Measurements from ENCODE around the gene CHRND.

Gene CHRND

DNA sequence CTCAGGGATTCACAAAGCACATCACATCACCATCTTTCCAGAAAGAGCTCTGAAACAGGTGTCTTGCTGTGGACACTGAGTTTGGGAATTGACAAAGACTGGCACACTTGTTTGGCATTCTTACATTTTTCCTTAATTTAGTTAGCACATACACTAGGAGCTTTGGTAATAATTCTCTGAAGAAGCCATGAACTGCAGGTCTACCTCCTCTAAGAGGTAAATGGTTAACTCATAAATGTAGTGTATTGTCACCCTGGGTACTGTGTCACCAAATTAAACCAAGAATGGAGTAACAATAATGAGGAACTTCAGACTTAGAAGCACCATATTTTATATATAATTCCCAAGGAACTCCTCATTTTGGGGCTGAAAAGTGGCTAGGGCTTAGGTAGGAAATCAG is 47.1 kb downstream of the CHRND start:
- no peak overlapping the region for H3K4me3 ChIP-seq (ENCODE audit: low read depth, low read length)
- no peak for DNase-seq (ENCODE audit: low read depth)
- TF ChIP-seq MYC (IDR thresholded peaks at IDR 0.05; ENCODE audit: low read depth, low read length) = no peak
- TF ChIP-seq POLR2A (IDR thresholded peaks at IDR 0.05; ENCODE audit: extremely low read depth, insufficient read length) = no peak
- TF ChIP-seq, protein P1, sequence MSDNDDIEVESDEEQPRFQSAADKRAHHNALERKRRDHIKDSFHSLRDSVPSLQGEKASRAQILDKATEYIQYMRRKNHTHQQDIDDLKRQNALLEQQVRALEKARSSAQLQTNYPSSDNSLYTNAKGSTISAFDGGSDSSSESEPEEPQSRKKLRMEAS (IDR thresholded peaks at IDR 0.05; ENCODE audit: low read depth, low read length) = no peak
- TF ChIP-seq, protein P2, sequence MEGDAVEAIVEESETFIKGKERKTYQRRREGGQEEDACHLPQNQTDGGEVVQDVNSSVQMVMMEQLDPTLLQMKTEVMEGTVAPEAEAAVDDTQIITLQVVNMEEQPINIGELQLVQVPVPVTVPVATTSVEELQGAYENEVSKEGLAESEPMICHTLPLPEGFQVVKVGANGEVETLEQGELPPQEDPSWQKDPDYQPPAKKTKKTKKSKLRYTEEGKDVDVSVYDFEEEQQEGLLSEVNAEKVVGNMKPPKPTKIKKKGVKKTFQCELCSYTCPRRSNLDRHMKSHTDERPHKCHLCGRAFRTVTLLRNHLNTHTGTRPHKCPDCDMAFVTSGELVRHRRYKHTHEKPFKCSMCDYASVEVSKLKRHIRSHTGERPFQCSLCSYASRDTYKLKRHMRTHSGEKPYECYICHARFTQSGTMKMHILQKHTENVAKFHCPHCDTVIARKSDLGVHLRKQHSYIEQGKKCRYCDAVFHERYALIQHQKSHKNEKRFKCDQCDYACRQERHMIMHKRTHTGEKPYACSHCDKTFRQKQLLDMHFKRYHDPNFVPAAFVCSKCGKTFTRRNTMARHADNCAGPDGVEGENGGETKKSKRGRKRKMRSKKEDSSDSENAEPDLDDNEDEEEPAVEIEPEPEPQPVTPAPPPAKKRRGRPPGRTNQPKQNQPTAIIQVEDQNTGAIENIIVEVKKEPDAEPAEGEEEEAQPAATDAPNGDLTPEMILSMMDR (IDR thresholded peaks at IDR 0.05; ENCODE audit: low read depth, low read length) = no peak

- H3K4me3 ChIP-seq (ENCODE audit: low read depth, low read length) = no peak overlapping the region
- DNase-seq (ENCODE audit: low read depth) = no peak
- TF ChIP-seq, protein P1 (IDR thresholded peaks at IDR 0.05; ENCODE audit: low read depth, low read length) = no peak
- no peak for TF ChIP-seq MYC (IDR thresholded peaks at IDR 0.05; ENCODE audit: low read depth, low read length)
- TF ChIP-seq POLR2A (IDR thresholded peaks at IDR 0.05; ENCODE audit: extremely low read depth, insufficient read length) = no peak
- TF ChIP-seq, protein P2 (IDR thresholded peaks at IDR 0.05; ENCODE audit: low read depth, low read length) = no peak
These were observed 47.9 kb downstream of the CHRND start for GRCh38 chr2:232573771-232574435.

DNA sequence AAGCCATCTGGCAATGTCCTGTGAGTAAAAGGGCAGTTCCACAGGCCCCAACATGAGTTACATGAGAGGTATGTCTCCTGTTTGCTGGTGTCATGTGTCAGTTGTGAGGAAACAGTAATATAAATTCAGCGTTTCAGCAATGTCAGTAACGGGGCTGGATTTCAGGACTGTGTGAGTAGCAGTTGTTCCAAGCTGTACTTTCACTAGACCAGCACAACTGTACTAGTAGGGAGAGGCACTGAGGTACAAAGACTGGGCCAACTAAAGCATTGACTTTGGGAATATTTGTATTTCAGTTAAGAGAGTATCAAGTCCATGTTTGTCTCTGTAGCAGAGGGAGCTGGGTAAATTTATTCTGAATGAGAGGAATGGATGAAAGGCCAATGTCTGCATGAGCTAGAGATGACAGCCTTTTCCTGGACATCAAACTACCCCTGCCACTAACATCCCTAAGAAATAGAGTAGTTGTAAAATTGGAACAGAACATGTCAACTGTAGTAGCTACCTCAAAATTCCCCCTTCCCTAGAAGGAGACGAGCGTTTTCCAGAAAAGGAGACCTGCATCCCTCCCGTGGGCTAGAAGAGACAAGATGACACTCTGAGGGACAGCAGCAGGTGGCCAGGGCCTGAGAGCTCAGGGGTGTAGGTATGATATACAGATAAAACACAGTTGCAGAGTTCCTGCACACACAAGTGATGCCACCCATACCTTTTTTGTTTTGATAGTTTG is 48.9 kb downstream of the CHRND start:
- no peak for DNase-seq (ENCODE audit: low read depth)
- no peak for TF ChIP-seq POLR2A (IDR thresholded peaks at IDR 0.05; ENCODE audit: extremely low read depth, insufficient read length)
- TF ChIP-seq, protein P2 (IDR thresholded peaks at IDR 0.05; ENCODE audit: low read depth, low read length) = no peak
- TF ChIP-seq, protein P1 (IDR thresholded peaks at IDR 0.05; ENCODE audit: low read depth, low read length) = no peak

DNA sequence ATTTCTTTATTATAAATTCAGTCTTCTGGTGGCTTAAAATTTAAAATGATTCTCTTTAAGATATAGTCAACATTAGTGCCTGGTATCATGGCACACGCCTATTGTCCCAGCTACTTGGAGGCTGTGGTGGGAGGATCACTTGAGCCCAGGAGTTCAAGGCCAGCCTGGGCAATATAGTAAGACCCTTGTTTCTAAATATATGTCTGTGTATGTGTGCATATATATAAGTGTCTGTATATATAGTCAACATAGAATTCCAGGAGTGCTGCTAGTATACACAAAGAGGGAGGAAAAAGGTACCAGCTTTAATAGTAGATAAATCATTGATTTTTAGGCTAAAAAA is 49.4 kb downstream of the CHRND start:
- no peak for DNase-seq (ENCODE audit: low read depth)
- no peak overlapping the region for H3K4me3 ChIP-seq (ENCODE audit: low read depth, low read length)
- TF ChIP-seq, protein P1 (IDR thresholded peaks at IDR 0.05; ENCODE audit: low read depth, low read length) = no peak
- TF ChIP-seq MYC (IDR thresholded peaks at IDR 0.05; ENCODE audit: low read depth, low read length) (no peak), POLR2A (IDR thresholded peaks at IDR 0.05; ENCODE audit: extremely low read depth, insufficient read length) (no peak)
- TF ChIP-seq, protein P2 (IDR thresholded peaks at IDR 0.05; ENCODE audit: low read depth, low read length) = no peak

More for the DNA sequence above, 48.9 kb downstream of the CHRND start:
- H3K4me3 ChIP-seq (ENCODE audit: low read depth, low read length) = no peak overlapping the region

- no peak for DNase-seq (ENCODE audit: low read depth)
- TF ChIP-seq, protein P1 (IDR thresholded peaks at IDR 0.05; ENCODE audit: low read depth, low read length) = no peak
- TF ChIP-seq, protein P2 (IDR thresholded peaks at IDR 0.05; ENCODE audit: low read depth, low read length) = no peak
- no peak for TF ChIP-seq POLR2A (IDR thresholded peaks at IDR 0.05; ENCODE audit: extremely low read depth, insufficient read length)
- TF ChIP-seq MYC (IDR thresholded peaks at IDR 0.05; ENCODE audit: low read depth, low read length) = no peak
- no peak overlapping the region for H3K4me3 ChIP-seq (ENCODE audit: low read depth, low read length)
These were observed 51.0 kb downstream of the CHRND start for GRCh38 chr2:232576995-232577394.

Measured in NB4 (cell line).